ENCODE measurements around the gene RPP40.

- TF ChIP-seq EZH2phosphoT487 (IDR thresholded peaks at IDR 0.05; ENCODE audit: insufficient read depth, low read depth) (no peak), EZH2 (IDR thresholded peaks at IDR 0.05; ENCODE audit: insufficient read depth, poor library complexity, severe bottlenecking) (no peak)
Measured at GRCh38 chr6:5045416-5045815, 41.6 kb upstream of the RPP40 start.
